Stimulated activated CD4-positive, alpha-beta T cell treated with anti-CD3 and anti-CD28 coated beads, TNF-alpha, amount 100 ng/mL, for 1 hour (primary cell): ENCODE measurements around the gene GPC6.

Experiments used
- DNase-seq, 3 donors: peaks; one replicate each; pipeline ENCODE4 v3.0.0-alpha.2; 2020; ENCODE audit warnings: low read depth in 3 of 3, low spot score in 1 of 3

The GPC6 gene

GRCh38 chr13:93499991-93500390 lies 273.4 kb downstream of the GPC6 start:
- DNase-seq, result no peak

GRCh38 chr13:93502071-93502470 lies 275.5 kb downstream of the GPC6 start:
- no peak for DNase-seq

- no peak for DNase-seq
Measured at GRCh38 chr13:93502987-93503615, 276.5 kb downstream of the GPC6 start.

GRCh38 chr13:93505104-93505952 lies 278.7 kb downstream of the GPC6 start:
- DNase-seq, result no peak

- DNase-seq, result no peak
Measured at GRCh38 chr13:93511011-93511410, 284.4 kb downstream of the GPC6 start.

- no peak for DNase-seq
Measured at GRCh38 chr13:93515267-93515666, 288.7 kb downstream of the GPC6 start.

- no peak for DNase-seq
Measured at GRCh38 chr13:93517658-93518057, 291.1 kb downstream of the GPC6 start.

GRCh38 chr13:93521307-93521706 lies 294.7 kb downstream of the GPC6 start:
- no peak for DNase-seq

- DNase-seq, result no peak
Measured at GRCh38 chr13:93522501-93522900, 295.9 kb downstream of the GPC6 start.

- no peak for DNase-seq
Measured at GRCh38 chr13:93525087-93525486, 298.5 kb downstream of the GPC6 start.

GRCh38 chr13:93527748-93528297 lies 301.2 kb downstream of the GPC6 start:
- DNase-seq, result no peak

GRCh38 chr13:93529961-93530360 lies 303.4 kb downstream of the GPC6 start:
- DNase-seq, result no peak

- DNase-seq, result no peak
Measured at GRCh38 chr13:93534181-93534700, 307.6 kb downstream of the GPC6 start.

GRCh38 chr13:93535251-93535650 lies 308.6 kb downstream of the GPC6 start:
- DNase-seq, result no peak

GRCh38 chr13:93539914-93540313 lies 313.3 kb downstream of the GPC6 start:
- no peak for DNase-seq

- no peak for DNase-seq
Measured at GRCh38 chr13:93547886-93548285, 321.3 kb downstream of the GPC6 start.

- DNase-seq, result no peak
Measured at GRCh38 chr13:93549326-93550005, 322.9 kb downstream of the GPC6 start.

- no peak for DNase-seq
Measured at GRCh38 chr13:93550236-93550635, 323.6 kb downstream of the GPC6 start.

- no peak for DNase-seq
Measured at GRCh38 chr13:93552596-93552995, 326.0 kb downstream of the GPC6 start.

- DNase-seq, result no peak
Measured at GRCh38 chr13:93554514-93554913, 327.9 kb downstream of the GPC6 start.

- DNase-seq, result no peak
Measured at GRCh38 chr13:93558637-93559036, 332.0 kb downstream of the GPC6 start.

- no peak for DNase-seq
Measured at GRCh38 chr13:93559718-93560117, 333.1 kb downstream of the GPC6 start.
